ENCODE measurements around the gene PBLD. TPM values are rescaled to one million over a fixed set of nuclear protein-coding genes. Genes with fewer than 3 reads are reported as not detected.

Gene PBLD
- polyA plus RNA-seq, 1 donor: 8.6 TPM

GRCh38 chr10:68235581-68235980 is 97.1 kb downstream of the PBLD start:
- no peak for DNase-seq (ENCODE audit: low read depth)

GRCh38 chr10:68235111-68235510 is 97.6 kb downstream of the PBLD start:
- DNase-seq (ENCODE audit: low read depth): no peak

- DNase-seq (ENCODE audit: low read depth): no peak
Observed at GRCh38 chr10:68233046-68233445, 99.7 kb downstream of the PBLD start.

Other genes with a start within 250 kb of the PBLD start
- 93.8 TPM for gene MYPN, start 223.4 kb downstream of the PBLD start, polyA plus RNA-seq (ENCODE audit: insufficient read length)
- 0.15 TPM for gene ATOH7, start 100.8 kb downstream of the PBLD start, polyA plus RNA-seq (ENCODE audit: insufficient read length)
- 167 TPM for gene HNRNPH3, start 864 bp downstream of the PBLD start, polyA plus RNA-seq (ENCODE audit: insufficient read length)
- 16.6 TPM for gene RUFY2, start 74.3 kb upstream of the PBLD start, polyA plus RNA-seq (ENCODE audit: insufficient read length)
- gene DNA2, start 139.0 kb upstream of the PBLD start, polyA plus RNA-seq (ENCODE audit: insufficient read length): 5.5 TPM
- 9.4 TPM for gene SLC25A16, start 194.6 kb upstream of the PBLD start, polyA plus RNA-seq (ENCODE audit: insufficient read length)
- 8.2 TPM for gene TET1, start 227.4 kb upstream of the PBLD start, polyA plus RNA-seq (ENCODE audit: insufficient read length)

All from forelimb muscle (tissue), 1 donor.